HG03378 (cell line): Measurements from ENCODE around the gene FNDC10.

Experiments used
- ATAC-seq: cut with Tn5 transposase; IDR thresholded peaks from one replicate; pipeline ENCODE4 v1.9.1; 2021; ENCODE audit warnings: mild to moderate bottlenecking, moderate library complexity; ENCODE audit not compliant: unreplicated experiment

Gene FNDC10

DNA sequence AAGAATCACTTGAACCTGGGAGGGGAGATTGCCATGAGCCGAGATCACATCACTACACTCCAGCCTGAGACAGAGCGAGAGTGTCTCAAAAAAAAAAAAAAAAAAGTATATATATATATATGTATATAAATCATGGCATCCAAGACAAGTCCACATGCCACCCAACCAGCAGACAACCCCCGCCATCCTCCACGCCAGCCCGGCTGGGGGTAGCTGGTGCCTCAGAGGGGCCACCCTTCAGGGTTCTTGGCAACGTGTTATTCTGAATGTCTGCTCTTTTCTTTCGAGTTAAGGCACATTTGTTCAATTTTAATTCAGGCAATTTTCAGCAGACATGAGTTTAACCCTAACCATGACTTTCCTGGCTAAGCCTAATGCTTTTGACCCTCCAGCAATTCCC, 49.8 kb downstream of the FNDC10 start:
- no peak for ATAC-seq

DNA sequence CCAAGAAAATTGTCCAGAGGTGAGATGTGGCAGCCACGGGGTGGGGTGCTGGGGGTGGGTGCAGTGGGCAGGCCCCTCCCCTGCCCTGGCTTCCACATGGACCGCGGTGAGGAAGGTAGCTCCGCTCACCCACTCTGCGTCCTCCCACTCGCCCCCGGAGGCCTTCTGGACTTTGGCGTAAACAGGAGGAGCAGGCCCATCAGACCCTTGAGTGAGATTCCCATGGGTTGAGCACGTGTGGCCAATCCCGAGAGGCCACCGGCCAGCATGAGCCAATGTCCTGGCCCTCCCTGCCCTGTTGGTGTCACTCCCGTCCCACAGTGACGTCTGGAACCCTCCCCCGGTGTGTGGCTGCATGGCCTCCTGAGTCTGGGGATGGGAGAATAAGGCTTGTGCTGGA, 51.3 kb downstream of the FNDC10 start:
- ATAC-seq = no peak
